Thymus (tissue), 2 donors: ENCODE results near the gene FAM184B. TPM values are rescaled to one million over a fixed set of nuclear protein-coding genes. Genes with fewer than 3 reads are reported as not detected.

Experiments
- polyA plus RNA-seq: library from polyadenylated mRNA; stranded (reverse); fragments of 200-250 nt; gene quantifications from one replicate; pipeline ENCODE4 v1.2.3, GENCODE V29; 2013
- total RNA-seq: library from RNA; stranded (reverse); fragments of 120-200 nt; gene quantifications from one replicate; pipeline ENCODE4 v1.2.4, GENCODE V29; 2013
- donor health status: healthy.

FAM184B gene
- total and polyA plus RNA-seq, 2 donors, result 0.05 to 0.09 TPM

Other genes starting within 250 kb of the FAM184B start
- 130 TPM for gene LAP3, start 204.4 kb downstream of the FAM184B start, total RNA-seq
- gene LAP3, start 204.4 kb downstream of the FAM184B start, polyA plus RNA-seq, result 105 TPM
- gene MED28, start 167.0 kb downstream of the FAM184B start, total RNA-seq, result 46.1 TPM
- gene MED28, start 167.0 kb downstream of the FAM184B start, polyA plus RNA-seq, result 17.4 TPM
- 30.5 TPM for gene DCAF16, start 29.1 kb upstream of the FAM184B start, total RNA-seq
- 21.3 TPM for gene DCAF16, start 29.1 kb upstream of the FAM184B start, polyA plus RNA-seq
- gene NCAPG, start 29.4 kb upstream of the FAM184B start, total RNA-seq, result 60.5 TPM
- 4.6 TPM for gene NCAPG, start 29.4 kb upstream of the FAM184B start, polyA plus RNA-seq
- 13.3 TPM for gene LCORL, start 240.1 kb upstream of the FAM184B start, total RNA-seq
- 4.5 TPM for gene LCORL, start 240.1 kb upstream of the FAM184B start, polyA plus RNA-seq